ENCODE data around the gene GLOD5. TPM values are rescaled to one million over a fixed set of nuclear protein-coding genes. Genes with fewer than 3 reads are reported as not detected.

Gene GLOD5
- total and polyA plus RNA-seq, 2 of the 8 experiments (the other 6 are each of a cell fraction or from before 2014, with no cell fraction given) = 0.18 TPM; not detected in 1

DNA sequence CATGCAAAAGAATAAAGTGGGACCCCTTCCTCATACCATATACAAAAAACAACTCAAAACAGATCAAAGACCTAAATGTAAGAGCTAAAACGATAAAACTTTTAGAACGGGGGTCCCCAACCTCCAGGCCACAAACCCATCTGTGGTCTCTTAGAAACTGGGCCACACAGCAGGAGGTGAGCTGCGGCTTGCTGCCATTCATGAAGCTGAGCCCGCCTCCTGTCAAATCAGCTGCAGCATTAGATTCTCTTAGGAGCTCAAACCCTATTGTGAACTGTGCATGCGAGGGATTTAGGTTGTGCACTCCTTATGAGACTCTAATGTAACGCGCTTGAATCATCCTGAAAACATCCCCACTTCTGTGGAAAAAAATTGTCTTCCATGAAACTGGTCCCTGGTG, 17.9 kb downstream of the GLOD5 start (continued):
- TF ChIP-seq ZNF274 (IDR thresholded peaks at IDR 0.05; ENCODE audit: borderline replicate concordance, extremely low read depth, low read length) (no peak), BRCA1 (IDR thresholded peaks at IDR 0.05; ENCODE audit: low read depth, low read length) (no peak)

Data from H1 (cell line).